Amygdala (tissue), 56 donors: ENCODE results near the gene TTC16.
"Not testable (repeated sequence)": the region's sequence is repeated elsewhere in the genome, so short reads cannot be mapped to it uniquely, and the experiment has no call there.

Experiments used
- DNase-seq, 56 donors: peaks; one replicate each; lab custom pipeline; 2025; lab: John Stamatoyannopoulos, UW

TTC16 gene

GRCh38 chr9:127735530-127736185 is 19.8 kb downstream of the TTC16 start:
- no peak for DNase-seq

DNA sequence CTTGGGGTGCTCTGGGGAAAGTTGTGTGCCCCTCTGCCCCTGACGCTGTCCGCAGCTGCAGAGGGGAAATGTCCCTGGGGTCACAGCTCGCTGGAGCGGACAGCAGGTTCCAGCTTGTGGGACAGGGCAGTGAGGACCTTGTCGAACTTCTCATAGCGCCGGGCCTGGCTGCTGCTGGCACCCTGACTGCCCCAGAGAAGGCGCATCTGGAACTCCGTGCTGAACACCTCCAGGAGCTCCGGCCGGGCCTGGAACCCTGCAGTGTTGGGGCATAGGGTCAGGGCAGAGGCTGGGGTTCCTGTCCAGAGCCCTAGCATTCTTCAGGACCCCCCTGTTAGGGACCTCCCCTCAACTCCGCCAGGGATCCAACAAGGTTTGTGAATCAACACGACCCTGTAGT is 22.8 kb downstream of the TTC16 start:
- DNase-seq, result no peak

DNA sequence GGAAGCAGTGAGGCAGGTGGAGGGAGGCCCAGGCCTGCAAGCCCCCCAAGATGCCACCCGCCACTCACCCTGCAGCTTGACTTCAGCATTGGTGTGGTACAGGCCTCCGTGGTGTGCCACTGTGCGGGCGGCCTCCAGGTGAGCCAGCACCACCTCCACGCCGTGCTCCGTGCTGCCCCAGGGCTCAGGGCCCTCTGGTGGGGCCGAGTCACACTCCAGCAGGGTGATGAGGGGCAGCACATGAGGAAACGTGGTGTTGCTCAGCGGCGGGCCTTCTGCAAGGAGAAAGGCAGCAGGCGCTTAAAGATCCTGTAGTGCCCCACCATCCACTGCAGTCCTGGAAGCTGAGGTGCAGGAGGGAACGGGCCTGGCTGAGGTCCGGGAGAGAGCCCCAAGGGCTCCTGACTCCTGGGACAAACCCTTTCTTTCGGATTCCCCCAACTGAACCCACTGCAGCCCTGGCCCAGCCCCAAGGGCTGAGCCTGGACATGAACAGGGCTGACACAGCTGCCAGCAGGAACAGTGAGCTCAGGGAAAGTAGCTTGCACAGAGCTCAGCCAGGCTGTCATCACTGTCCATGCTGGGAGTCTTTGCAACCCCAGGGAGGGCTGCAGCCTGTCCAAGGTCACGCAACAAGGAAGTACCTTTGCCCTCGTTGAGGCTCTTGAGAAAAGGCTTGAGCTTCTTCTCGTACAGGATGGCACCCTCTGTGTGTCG is 23.9 kb downstream of the TTC16 start:
- DNase-seq, result no peak

DNA sequence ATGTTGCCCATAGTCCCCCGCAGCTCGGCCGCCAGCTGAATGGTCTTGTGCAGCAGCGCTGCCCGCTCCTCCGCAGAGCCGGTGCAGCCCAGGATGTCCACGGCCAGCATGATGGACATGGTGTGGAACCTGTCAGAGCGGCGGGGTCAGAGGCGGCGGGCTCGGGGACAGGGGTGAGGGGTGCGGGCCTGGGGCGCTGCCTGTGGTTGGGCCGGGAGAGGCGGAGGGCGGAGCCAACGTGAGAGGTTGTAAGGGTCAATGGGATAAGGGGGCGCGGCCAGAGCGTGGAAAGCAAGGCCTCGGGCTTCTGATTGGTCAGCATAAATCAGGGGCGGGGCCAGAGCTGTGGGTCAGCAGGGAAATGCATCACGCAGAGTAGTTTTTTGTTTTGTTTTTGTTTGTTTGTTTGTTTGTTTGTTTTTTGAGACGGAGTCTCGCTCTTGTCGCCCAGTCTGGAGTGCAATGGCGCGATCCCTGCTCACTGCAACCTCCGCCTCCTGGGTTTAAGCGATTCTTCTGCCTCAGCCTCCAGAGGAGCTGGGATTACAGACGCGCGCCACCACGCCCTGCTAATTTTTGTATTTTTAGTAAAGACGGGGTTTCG is 26.1 kb downstream of the TTC16 start:
- DNase-seq, result peak in 46 of 56 donors; percentile 10 to 80 (median 54)

DNA sequence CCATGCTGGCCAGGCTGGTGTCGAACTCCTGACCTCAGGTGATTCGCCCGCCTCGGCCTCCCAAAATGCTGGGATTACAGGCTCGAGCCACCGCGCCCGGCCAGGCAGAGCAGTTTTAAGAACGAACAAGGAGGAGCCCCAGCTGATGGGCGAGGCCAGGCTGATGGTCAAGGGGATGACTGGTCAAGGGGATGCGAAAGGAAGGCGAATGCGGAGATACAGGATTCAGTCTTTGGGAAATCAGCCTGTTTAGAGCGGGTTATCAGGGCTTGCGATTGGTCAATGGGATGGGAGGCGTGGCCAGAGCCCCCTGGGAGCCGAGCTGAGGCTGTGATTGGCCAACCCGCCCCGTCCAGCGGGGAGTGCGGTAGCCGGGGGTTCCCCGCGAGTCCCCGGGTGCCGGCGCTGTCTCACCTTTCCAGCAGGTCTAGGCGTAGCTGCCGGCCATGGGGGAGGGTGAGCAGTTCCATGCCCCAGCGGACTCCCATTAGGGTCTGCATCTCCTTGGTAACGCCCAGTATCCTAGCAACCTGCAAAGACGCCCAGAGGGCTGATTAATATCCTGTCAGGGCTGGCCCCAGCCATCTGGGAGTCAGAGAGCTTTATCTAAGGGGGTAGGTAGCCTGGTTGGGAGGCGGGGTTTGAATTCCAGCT is 26.7 kb downstream of the TTC16 start:
- peak in 3 of 56 donors; percentile 19 to 33 (median 29) for DNase-seq

DNA sequence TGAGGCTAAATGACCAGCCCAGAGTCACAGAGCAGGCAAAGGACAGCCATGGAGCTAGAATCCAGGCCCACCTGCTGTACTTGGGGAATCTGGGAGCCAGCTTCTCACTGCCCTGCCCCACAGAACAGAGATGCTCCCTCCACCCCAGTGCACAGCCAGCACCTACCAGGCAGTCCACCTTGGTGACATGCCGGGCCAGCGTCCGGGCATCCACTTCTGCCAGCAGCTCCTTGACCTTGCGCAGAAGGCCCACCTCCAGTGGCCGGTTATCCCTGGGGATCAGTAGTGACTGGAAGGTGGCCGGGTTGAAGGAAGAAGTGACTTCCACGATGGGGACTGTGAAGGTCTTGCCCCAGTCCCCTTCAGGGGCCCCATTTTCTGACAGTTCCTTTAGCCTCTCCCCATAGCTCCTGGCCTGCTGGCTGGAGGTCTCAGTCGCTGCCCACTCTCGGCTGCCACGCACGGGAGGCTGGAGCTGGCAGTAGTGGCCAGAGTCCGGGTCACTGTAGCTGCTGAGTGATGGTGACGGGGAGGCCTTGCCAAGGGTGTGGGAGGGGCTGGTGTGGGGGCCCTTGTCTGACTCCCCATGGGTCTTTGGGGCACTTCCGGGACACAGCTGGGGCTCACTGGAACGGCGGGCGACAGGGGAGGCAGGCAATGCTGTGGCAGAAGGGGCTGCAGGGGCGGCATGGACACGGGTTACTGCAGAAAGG is 28.7 kb downstream of the TTC16 start:
- no peak for DNase-seq

- DNase-seq, result no peak
These were observed 31.2 kb downstream of the TTC16 start for GRCh38 chr9:127746959-127747569.

DNA sequence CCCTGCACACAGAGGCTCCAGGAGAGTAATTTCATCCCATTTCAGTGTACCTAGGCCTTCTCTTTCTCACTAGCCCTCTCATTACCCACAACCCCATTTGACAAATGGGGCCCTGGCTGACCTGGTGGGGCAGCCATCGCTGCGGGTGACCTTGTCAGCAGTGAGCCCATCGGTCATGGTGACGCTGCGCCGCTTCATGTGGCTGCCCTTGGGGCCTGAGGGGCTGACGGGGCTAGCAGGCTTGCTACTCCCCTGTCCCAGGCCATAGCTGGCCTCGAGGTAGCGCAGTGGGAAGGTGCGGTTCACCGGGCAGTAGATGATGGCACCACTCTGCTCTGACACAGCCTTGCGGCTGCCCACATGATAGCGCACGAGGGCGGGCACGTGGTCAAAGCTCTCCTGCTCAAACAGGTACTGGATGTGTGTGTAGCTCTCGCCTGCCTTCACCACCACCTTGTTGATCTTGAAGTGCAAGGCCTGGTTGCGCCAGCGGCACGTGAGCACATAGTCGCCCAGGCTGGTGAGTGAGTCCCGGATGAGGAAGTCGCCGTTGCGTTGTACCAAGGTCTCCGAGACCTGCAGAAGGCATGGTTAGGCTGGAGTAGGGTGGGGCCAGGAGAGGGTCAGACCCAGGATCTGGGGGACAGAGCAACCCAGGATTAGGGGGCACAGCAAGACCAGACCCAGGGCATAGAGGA is 33.4 kb downstream of the TTC16 start:
- no peak for DNase-seq

GRCh38 chr9:127751269-127752054 is 35.6 kb downstream of the TTC16 start:
- DNase-seq, result no peak

DNA sequence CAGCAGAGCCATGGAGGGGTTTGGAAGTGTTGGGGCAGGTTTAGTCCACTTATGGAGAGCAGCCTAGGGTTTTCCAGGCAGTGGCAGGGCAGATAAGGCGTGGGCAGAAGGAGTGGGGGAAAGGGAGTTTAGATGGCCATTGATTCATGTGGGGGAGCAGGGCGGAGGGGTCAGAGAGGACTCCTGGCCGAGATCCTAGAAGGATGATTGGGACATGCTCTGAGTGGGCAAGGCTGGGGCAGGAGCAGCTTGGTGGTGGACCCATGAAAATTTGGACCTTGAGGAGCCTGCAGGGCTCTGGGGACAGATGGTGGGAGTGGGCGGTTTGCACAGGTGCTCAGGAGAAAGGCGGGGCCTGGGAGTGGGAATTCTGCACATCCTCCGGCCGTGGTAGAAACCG is 37.3 kb downstream of the TTC16 start:
- DNase-seq, result no peak

- no peak for DNase-seq
These were observed 37.7 kb downstream of the TTC16 start for GRCh38 chr9:127753622-127754021.

DNA sequence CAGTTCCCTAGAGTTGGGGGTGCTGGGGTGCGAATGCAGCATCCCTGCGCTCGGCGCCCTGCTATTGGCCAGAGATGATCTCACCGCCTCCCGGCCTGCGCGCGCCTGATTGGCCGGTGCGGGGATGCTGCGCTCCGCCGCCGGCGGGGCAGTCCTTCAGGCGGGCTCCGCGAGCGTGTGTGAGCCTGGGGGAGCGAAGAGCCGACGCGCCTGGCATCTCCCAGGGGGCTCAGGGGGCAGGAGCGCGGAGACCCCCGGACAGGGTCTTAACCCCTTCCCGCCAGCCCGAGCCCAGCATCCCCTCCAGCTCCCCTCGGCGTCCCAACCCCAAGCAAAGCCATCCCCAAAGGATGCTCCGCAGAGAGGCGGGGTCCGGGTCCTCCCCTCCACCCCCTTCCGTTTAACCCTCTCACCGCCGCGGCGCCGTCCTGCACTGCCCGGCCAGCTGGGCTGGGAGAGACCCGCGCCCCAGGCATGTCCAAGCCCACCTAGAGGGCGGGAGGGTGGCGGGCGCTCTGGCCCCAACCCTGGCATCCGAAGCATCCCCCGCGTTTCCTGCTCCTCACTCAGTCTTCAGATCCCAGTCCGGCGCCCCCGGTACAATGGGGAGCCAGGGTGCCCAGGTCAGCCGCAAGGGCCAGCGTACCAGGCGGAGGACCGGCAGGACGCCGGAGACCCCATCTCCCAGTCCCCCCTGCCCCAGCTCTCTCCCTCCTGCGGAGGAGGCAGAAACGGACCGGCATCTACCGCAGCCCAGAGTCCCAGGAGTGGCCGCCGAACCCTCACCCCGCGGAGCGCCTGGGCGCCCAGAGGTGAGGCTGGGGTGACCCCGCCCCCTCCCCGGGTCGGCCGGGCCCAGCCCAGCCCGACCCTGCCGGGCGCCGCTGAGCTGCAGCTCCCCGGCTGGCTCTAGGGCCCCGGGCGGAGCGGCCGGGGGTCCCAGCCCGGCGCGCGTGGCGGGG is 38.5 kb downstream of the TTC16 start:
- peak in 35 of 56 donors; percentile 16 to 73 (median 49) for DNase-seq

DNA sequence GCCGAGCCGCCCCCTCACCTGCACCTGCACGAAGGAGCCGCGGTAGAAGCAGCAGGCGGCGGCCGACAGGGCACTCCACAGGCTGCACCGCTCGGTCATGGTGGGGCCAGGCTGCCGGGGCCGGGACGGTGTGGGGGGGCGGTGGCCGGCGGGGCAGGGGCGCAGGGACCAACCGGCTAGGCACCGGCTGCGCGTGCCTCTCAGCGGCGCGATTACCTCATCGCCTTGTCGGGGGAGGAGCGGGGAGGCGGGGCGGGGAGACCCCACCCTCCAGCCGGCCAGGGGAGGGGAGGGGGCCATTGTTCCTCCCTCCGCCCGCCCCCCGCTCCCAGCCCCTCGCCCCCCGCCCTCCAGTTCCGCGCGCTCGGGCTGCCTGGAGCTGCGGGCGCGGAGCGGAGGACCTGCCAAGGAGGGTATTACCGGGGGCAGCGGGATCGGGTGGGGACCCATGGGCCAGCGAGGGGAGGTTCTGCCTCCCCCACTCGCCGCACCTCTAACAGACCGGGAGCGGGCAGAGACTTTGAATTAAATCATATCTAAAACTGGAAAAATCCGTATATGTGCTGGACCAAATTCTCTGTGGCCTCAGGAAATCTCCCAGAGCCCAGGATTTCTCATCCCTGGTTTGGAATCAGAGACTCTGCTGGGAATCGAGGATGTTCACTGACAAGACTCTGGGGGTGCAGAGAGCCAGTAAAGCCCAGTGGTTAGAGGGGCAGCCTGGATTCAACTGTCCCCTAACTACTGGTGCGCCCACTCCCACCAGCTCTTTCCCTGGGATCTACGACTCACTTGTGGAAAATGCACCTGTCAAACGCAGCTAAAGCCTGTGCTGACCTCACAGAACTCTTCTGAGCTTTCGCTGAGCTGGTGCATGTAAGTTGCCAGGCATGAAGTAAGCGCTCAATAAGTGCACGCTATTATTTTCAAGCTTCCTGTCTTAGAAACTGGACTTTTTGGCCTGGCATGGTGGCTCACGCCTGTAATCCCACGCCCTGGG is 39.5 kb downstream of the TTC16 start:
- DNase-seq, result peak in 17 of 56 donors; percentile 5 to 43 (median 25)

DNA sequence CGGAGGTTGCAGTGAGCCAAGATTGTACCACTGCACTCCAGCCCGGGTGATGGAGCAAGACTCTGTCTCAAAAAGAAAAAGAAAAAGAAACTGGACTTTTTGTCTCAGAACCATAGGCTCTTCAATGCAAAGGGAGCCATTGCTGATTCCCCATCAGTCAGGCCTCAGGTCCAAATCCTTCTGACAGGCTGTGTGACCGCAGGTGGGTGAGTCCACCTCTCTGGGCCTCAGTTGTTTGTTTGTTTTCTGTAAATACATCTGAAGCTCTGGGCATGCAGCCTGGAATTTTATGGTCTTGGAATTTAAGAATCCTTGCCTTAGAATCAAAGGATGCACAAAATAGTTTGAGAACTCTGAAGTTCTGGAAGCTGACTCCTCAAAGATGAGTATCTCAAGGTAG is 40.4 kb downstream of the TTC16 start:
- DNase-seq, result no peak

- not testable (repeated sequence) for DNase-seq
These were observed 40.9 kb downstream of the TTC16 start for GRCh38 chr9:127756776-127757175.

DNA sequence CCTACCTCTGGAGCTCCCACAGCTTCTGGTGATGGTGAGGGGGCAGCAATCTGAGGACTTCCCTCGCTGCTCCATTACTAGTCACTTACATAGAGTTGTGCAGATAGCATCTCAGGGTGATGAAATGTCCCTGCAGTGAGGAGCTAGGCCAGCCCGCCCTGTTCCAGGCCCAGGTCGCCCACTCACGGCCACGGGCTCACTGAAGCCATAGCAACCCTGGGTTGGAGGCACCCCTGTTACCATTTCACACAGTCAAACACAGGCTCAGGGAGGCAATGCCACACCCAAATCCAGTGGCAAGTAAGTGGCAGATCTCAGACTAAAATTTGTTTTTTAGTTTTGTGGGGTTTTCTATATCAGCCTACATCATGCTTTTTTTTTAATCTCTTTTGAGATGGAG is 43.0 kb downstream of the TTC16 start:
- DNase-seq, result no peak
